Stimulated activated CD8-positive, alpha-beta memory T cell treated with anti-CD3 and anti-CD28 coated beads, Interleukin-7, amount 100 ng/mL, for 4 hours (primary cell): ENCODE measurements around the gene MAP3K2.

Source experiments
- DNase-seq, 2 donors: peaks; one replicate each; pipeline ENCODE4 v3.0.0-alpha.2; 2020; ENCODE audit warnings: low read depth in 2 of 2

Gene MAP3K2

DNA sequence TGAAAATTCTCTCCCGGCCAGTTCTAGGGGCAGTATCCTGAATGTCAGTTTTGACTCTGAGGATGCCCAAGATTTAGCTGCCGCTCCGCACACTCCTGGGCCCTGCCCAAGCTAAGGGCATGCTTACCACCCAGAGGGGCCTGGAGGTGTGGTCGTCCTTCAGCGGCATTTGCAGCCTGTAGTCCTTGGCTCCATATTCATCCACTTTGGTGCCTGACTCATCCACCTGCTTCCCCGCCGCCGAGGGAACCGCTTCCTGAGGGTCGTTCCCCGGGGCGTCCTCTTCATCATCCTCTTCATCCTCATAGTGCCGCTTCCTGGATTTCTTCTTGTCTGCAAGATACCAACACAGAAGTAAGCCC lies 94.4 kb downstream of the MAP3K2 start:
- no peak for DNase-seq

DNA sequence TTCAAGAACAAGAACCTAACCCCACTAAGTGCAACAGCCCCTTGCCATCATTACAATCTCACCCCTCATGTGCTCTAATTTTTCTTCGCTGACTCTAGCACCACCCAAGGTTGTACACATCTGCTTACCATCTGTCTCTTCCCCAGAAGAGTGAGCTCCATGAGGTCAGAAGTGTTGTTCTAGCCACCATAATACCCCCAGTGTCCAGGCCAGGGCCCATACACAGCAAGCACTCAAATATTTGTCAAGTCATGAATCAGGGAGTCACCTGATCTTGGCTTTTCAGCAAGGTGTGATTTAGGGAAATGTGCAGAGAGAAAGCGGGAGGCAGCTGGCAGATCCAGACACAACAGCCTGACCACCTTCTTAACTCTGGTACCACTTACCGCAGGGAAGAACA lies 99.5 kb downstream of the MAP3K2 start:
- no peak for DNase-seq

GRCh38 chr2:127283275-127283674 lies 104.5 kb downstream of the MAP3K2 start:
- DNase-seq, result no peak

GRCh38 chr2:127280693-127281092 lies 107.1 kb downstream of the MAP3K2 start:
- no peak for DNase-seq

DNA sequence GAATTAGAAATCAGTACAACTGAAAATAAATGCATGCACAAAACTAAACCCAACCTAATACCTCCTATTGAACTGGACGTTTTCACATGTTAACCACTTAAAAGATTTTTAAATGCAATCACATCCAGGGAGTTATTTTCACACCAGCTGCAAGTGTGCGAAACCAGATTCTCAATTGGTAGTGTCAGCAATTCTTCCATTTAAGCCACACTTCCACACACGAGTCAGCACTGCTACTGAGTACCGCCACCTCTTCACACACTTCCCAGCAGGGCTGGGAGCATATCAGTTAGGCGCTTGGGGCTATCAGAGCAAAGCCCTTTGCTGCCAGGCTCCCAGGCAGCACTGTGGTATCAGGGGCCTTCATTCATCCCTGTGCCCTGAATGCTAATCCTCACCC lies 108.0 kb downstream of the MAP3K2 start:
- no peak for DNase-seq

GRCh38 chr2:127278959-127279358 lies 108.8 kb downstream of the MAP3K2 start:
- DNase-seq, result no peak

DNA sequence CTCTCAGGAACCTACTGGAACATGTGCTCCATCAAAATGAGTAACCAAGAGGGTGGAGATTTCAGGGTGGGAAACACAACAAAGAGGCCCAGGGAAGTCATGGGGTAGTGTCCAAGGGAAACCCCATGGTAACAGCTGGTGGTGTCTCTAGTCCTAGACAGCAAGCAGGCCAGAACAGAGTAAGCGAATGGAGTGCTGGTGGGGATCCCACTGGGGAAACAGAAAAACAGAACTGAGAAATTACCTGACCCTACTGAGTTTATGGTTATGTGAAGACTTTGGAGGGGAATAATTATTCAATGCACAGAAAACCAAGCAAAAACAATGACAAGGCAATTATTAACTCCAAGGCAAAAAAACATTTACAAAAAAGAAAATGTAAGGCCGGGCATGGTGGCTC lies 110.7 kb downstream of the MAP3K2 start:
- no peak for DNase-seq

- DNase-seq, result no peak
Measured at GRCh38 chr2:127275789-127276188, 112.0 kb downstream of the MAP3K2 start.

- DNase-seq, result no peak
Measured at GRCh38 chr2:127275356-127275755, 112.4 kb downstream of the MAP3K2 start.

DNA sequence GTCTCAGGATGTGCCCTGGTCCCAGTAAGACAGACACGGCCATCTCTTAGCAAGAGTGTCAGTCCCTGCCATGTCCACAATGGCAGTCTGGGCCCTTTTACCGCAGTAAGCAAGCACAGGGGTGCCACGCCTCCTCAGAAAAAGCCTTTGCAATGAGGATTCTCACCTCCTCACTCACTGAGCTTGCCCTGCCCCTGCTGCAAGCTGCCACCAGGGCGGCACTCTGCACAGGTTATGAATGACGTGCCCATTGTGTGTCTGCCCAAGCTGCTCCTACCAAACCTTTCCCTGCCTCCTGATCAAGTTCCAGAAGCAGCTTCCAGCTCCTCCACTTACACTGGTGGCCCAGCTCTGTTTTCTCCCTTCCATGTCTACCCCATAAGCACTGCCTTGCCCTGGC lies 117.1 kb downstream of the MAP3K2 start:
- DNase-seq, result no peak

GRCh38 chr2:127261804-127262406 lies 125.9 kb downstream of the MAP3K2 start:
- no peak for DNase-seq

DNA sequence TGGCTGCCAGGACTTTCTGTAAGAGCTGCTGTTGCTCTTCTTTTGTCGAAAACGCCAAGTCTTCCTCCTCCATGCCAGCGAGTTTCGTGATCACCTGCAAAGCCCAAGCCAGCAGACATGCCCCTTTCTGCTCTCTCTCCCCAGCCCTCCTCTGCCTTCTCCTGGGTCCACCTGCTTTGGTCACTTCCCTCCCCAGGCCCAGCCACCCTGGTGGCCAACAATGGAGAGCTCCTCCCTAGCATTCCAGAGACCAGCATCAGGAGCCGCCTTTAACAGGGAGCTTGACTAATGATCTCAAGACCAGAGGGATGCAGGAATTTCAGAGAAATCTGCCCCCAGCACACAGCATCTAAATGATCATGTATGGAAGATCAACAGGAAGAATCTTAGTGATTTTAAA lies 128.4 kb downstream of the MAP3K2 start:
- no peak for DNase-seq

GRCh38 chr2:127256866-127257265 lies 130.9 kb downstream of the MAP3K2 start:
- no peak for DNase-seq

- no peak for DNase-seq
Measured at GRCh38 chr2:127256381-127256780, 131.4 kb downstream of the MAP3K2 start.

DNA sequence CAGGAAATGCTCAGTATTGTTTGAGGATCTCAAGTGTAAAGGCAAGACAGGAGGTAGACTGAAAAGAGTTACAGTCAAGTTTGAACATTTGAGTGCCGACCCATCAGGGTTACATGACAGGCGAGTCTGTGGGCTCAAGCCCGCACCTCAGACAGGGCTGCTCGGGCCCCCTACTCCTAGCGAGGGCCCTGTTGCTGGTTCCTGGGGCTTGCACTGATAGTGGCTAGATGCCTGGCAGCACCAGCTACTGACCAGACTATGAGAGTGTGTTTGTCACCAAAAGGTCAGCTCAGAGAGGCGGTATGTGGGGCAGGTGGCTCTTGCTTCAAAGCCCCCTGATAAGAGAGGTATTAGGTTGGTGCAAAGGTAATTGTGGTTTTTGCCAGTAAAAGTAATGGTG lies 132.1 kb downstream of the MAP3K2 start:
- no peak for DNase-seq

GRCh38 chr2:127255146-127255545 lies 132.6 kb downstream of the MAP3K2 start:
- DNase-seq, result no peak

DNA sequence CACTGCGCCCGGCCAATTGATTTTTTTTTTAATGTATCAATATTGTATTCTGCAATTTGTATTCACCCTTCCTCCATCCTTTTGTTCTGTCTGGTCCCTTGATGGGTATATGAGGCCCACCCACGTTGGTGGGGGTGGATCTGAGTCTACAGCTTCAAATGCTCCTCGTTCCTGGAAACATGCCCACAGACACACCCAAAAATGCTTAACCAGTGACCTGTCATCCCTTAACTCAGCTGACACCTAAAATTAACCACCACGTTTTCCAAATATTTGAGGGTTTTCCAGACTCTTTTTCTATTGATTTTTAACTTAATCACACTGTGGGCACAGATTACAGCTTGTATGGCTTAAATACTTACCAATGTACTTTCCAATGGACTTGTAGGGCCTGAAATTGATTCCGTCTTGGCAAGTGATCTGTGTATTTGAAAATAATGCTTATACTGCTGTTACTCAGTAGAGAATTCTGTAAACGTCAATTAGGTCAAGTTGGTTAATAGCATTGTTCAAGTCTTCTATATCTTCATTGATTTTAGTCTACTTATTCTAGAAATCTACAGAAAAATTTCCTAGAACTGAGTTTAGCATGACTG lies 133.3 kb downstream of the MAP3K2 start:
- DNase-seq, result no peak
